ENCODE measurements around the gene FCER1G. TPM values are rescaled to one million over a fixed set of nuclear protein-coding genes. Genes with fewer than 3 reads are reported as not detected.

The FCER1G gene
- total and polyA plus RNA-seq, 9 of the 15 experiments (the other 6 are each of a cell fraction or from before 2014, with no cell fraction given), result 0.15 to 0.69 (median 0.31) TPM; not detected in 2

DNA sequence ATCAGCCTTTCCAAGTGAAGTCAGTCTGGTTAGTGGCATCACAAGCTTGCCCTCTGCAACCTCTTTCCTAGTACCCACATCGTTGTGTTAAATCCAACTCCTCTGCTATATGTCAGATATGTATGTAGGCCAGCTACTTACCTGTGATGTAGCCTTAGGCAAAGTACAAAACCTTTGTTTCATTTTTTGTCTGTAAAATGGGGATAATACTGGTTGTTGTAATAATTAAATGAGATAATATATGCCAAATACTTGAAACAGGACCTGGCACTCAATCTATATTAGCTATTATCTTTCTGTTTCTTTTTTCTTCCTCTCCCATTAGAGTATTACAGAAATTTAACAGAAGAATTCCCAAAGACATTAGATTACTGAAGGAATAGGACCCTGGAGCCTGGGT, 44.7 kb downstream of the FCER1G start:
- no peaks in the 10 kb centered on the region for H3K79me2 ChIP-seq (ENCODE audit: control insufficient read depth, insufficient read depth, low read length)
- no peak for TF ChIP-seq GTF2E2 (tag; IDR thresholded peaks at IDR 0.05)
- TF ChIP-seq, protein P1, sequence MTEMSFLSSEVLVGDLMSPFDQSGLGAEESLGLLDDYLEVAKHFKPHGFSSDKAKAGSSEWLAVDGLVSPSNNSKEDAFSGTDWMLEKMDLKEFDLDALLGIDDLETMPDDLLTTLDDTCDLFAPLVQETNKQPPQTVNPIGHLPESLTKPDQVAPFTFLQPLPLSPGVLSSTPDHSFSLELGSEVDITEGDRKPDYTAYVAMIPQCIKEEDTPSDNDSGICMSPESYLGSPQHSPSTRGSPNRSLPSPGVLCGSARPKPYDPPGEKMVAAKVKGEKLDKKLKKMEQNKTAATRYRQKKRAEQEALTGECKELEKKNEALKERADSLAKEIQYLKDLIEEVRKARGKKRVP (CRISPR knock-in tag; IDR thresholded peaks at IDR 0.05), result no peak
- TF ChIP-seq ERF (CRISPR knock-in tag; IDR thresholded peaks at IDR 0.05), result no peak
- H3K9ac ChIP-seq (ENCODE audit: insufficient read depth in 1 of 2, low read depth in 2 of 2, low read length in 2 of 2), result no peak overlapping the region
- in situ Hi-C loops (cut with MboI), result no loop called here
- ChIA-PET POLR2A (interaction anchor here (0.9 to 2.1 kb wide), 4 partner anchors 10 to 14 kb away, joined by 3 to 6 read pairs (median 4); no protein-coding TSS in a partner anchor), CTCF (ENCODE audit: low intra/inter-chr PET ratio) (no interaction called here)
- H3K4me2 ChIP-seq (ENCODE audit: insufficient read depth, low read length), result no peak overlapping the region
- no TSS peak for BruUV-seq (replicated peaks)
- H3K9me1 ChIP-seq (ENCODE audit: control insufficient read depth, insufficient read depth, low read length), result no peaks in the 10 kb centered on the region
- FAIRE-seq (no peak), ATAC-seq (no peak), DNase-seq (ENCODE audit: extremely low read depth in 1 of 4, low spot score in 3 of 4) (no peak)
- peaks cover 0 to 7% of the 10 kb centered on the region in 2 experiments; a peak in 3 of 5 replicates for H3K4me1 ChIP-seq (replicated peaks in 1 of 2; ENCODE audit: control insufficient read depth in 2 of 2, insufficient read depth in 2 of 2, low read length in 2 of 2)
- H3K4me3 ChIP-seq, result no peak overlapping the region
- H2AFZ ChIP-seq (ENCODE audit: low read depth, low read length), result no peak overlapping the region
- H3K9me3 ChIP-seq (replicated peaks; ENCODE audit: control insufficient read depth, insufficient read depth, low read depth, low read length), result peaks cover 2% of the 10 kb centered on the region; the same call in 1 of the 2 replicates
- no peak overlapping the region for H3K27ac ChIP-seq (ENCODE audit: extremely low read depth, low read depth, low read length)
- intact Hi-C loops (cut with micrococcal nuclease), result no loop called here
- H3K36me3 ChIP-seq (ENCODE audit: control insufficient read depth, insufficient read depth, low read length), result no peaks in the 10 kb centered on the region
- WGBS (ENCODE audit: insufficient coverage, low coverage, missing lambda C conversion rate), result 6% methylated on average over 1 of the region's 1 CpG
- H3K27me3 ChIP-seq (ENCODE audit: control insufficient read depth in 2 of 2, insufficient read depth in 2 of 2, low read length in 2 of 2), result peaks cover 30 to 35% of the 10 kb centered on the region in 2 experiments; a peak in 4 of 5 replicates
- no peaks in the 10 kb centered on the region for H4K20me1 ChIP-seq (replicated peaks; ENCODE audit: control insufficient read depth, insufficient read depth, low read length)
